Choroid plexus epithelial cell (primary cell): Measurements from ENCODE around the gene ERI2.

Source experiments
- DNase-seq: peaks from one replicate; pipeline ENCODE4 v3.0.0-alpha.2; 2010; ENCODE audit warnings: low read depth
- H3K4me3 ChIP-seq: 2 replicates; pipeline ENCODE4 v1.5.1; 2011; ENCODE audit warnings: low read depth, mild to moderate bottlenecking, control low read depth, low read length, moderate library complexity
- CTCF ChIP-seq: conservative IDR thresholded peaks from 2 replicates; pipeline ENCODE4 v1.5.1; 2011; ENCODE audit warnings: low read depth, mild to moderate bottlenecking, control low read depth, inconsistent platforms, low read length, moderate library complexity

ERI2 gene

GRCh38 chr16:20818929-20819585 is 12.8 kb upstream of the ERI2 start:
- no peak for DNase-seq
- no peak overlapping the region for H3K4me3 ChIP-seq
- no peak for TF ChIP-seq CTCF

- DNase-seq: no peak
- H3K4me3 ChIP-seq: no peak overlapping the region
- TF ChIP-seq CTCF: no peak
Observed at GRCh38 chr16:20814784-20815183, 8.5 kb upstream of the ERI2 start.

- H3K4me3 ChIP-seq: no peak overlapping the region
- no peak for DNase-seq
- TF ChIP-seq CTCF: no peak
Observed at GRCh38 chr16:20812510-20812909, 6.2 kb upstream of the ERI2 start.

GRCh38 chr16:20811889-20812439 is 5.7 kb upstream of the ERI2 start:
- no peak overlapping the region for H3K4me3 ChIP-seq
- DNase-seq: no peak
- TF ChIP-seq CTCF: no peak

- DNase-seq: no peak
- no peak for TF ChIP-seq CTCF
- no peak overlapping the region for H3K4me3 ChIP-seq
Observed at GRCh38 chr16:20807862-20808261, 1.6 kb upstream of the ERI2 start.

GRCh38 chr16:20805684-20806167 is 546 bp downstream of the ERI2 start:
- peak overlapping the region; percentile 87 for H3K4me3 ChIP-seq
- DNase-seq: peak; percentile 5

GRCh38 chr16:20803561-20804214 is 2.6 kb downstream of the ERI2 start:
- TF ChIP-seq CTCF: no peak

More at GRCh38 chr16:20803561-20804214, 2.6 kb downstream of the ERI2 start:
- no peak overlapping the region for H3K4me3 ChIP-seq
- no peak for DNase-seq
